Smooth muscle cell (in vitro differentiated cells): ENCODE data around the gene IMPA2. TPM values are rescaled to one million over a fixed set of nuclear protein-coding genes. Genes with fewer than 3 reads are reported as not detected.
"Not testable (repeated sequence)": the region's sequence is repeated elsewhere in the genome, so short reads cannot be mapped to it uniquely, and the experiment has no call there.

ENCODE experiments used
- DNase-seq: peaks from one replicate; lab custom pipeline; 2025; ENCODE audit not compliant: unreplicated experiment; lab: John Stamatoyannopoulos, UW
- H2AFZ ChIP-seq: fragments of 200-600 bp; sonication (generic); 2 replicates; pipeline ENCODE4 v1.6.0; 2016; ENCODE audit warnings: antibody characterized with exemption, low read depth, mild to moderate bottlenecking
- H3F3A ChIP-seq: fragments of 200-600 bp; sonication (generic); 2 replicates; pipeline ENCODE4 v1.6.0; 2017; ENCODE audit warnings: antibody characterized with exemption, low read depth
- H3K27ac ChIP-seq: fragments of 200-600 bp; sonication (generic); 2 replicates; pipeline ENCODE4 v1.5.1; 2016; ENCODE audit warnings: low read depth, mild to moderate bottlenecking
- H3K27me3 ChIP-seq: fragments of 200-600 bp; sonication (generic); 2 replicates; pipeline ENCODE4 v1.6.1; 2016; ENCODE audit warnings: low read depth, mild to moderate bottlenecking
- H3K36me3 ChIP-seq: fragments of 200-600 bp; sonication (generic); 2 replicates; pipeline ENCODE4 v1.5.1; 2016; ENCODE audit warnings: low read depth
- H3K4me1 ChIP-seq: fragments of 200-600 bp; sonication (generic); 2 replicates; pipeline ENCODE4 v1.5.1; 2016; ENCODE audit warnings: low read depth
- H3K4me2 ChIP-seq: fragments of 200-600 bp; sonication (generic); 2 replicates; pipeline ENCODE4 v1.6.0; 2016; ENCODE audit warnings: mild to moderate bottlenecking
- H3K4me3 ChIP-seq: fragments of 200-600 bp; sonication (generic); 2 replicates; pipeline ENCODE4 v1.5.1; 2016; ENCODE audit warnings: mild to moderate bottlenecking
- H3K79me2 ChIP-seq: fragments of 200-600 bp; sonication (generic); 2 replicates; pipeline ENCODE4 v1.6.0; 2016; ENCODE audit warnings: low read depth, mild to moderate bottlenecking
- H3K9ac ChIP-seq: fragments of 200-600 bp; sonication (generic); 2 replicates; pipeline ENCODE4 v1.6.0; 2016; ENCODE audit warnings: low read depth
- H3K9me3 ChIP-seq: fragments of 200-600 bp; sonication (generic); replicated peaks from 2 replicates; pipeline ENCODE4 v1.5.1; 2016; ENCODE audit warnings: low read depth
- H4K20me1 ChIP-seq: fragments of 200-600 bp; sonication (generic); 2 replicates; pipeline ENCODE4 v1.6.0; 2016; ENCODE audit warnings: low read depth
- WGBS: methylation state at CpG from one replicate; pipeline ENCODE4 v1.1.7; 2016; ENCODE audit warnings: low lambda C conversion rate; 5-methylcytosine and 5-hydroxymethylcytosine counted together
- polyA plus RNA-seq: library from polyadenylated mRNA; unstranded; fragments of >200 nt; fragmentation: Nextera tagmentation; extraction: Ambion mirVana; gene quantifications from 2 replicates; pipeline ENCODE4 v1.2.1, GENCODE V29; 2016
- total RNA-seq: library from RNA; depleted of rRNA; stranded (reverse); fragments of >200 nt; gene quantifications from 2 replicates; pipeline ENCODE4 v1.2.3, GENCODE V29; 2014
- TF ChIP-seq, protein P1 (sequence below): fragments of 200-600 bp; sonication (generic); IDR thresholded peaks from 2 replicates; pipeline ENCODE4 v1.5.1; 2017; ENCODE audit warnings: borderline replicate concordance, mild to moderate bottlenecking, antibody characterized with exemption; ENCODE audit not compliant: insufficient read depth, poor library complexity, severe bottlenecking

The IMPA2 gene
- total and polyA plus RNA-seq, 2 experiments from 2014 or later = 9.9 to 17.8 TPM

DNA sequence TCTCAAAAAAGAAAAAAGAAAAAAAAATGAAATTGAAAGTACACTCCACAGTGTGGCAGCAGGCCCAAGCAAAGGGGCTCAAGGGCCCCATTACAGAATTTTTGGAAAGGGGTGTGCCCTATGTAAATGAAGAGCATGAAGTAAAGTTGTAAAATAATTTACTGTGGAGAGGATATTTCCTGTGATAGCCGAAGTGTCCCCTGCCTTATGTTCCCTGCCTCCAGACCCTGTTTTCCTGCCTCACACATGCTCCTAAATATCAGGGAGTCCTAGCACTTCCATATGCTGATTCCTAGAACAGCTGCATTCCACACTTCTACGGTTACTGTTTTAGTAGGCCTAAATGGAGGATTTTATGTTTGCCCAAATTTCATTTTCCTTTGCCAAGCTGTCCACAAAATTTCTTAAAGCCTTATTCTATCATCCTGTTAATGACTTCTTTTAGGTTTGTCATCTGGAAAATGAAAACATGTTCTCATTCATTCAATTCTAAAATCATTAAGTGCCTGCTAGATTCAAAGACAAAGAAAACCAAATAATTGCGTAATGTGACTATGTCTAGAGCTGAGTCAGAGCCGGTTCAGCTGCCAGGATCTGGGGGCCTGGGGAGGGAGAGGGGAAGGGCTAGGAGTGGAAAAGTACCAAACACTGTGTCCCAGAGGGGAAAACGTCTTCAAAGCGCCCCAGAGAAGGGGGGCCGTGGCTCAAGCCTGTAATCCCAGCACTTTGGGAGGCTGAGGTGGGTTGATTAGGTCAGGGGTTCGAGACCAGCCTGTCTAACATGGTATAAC, 25.9 kb upstream of the IMPA2 start:
- peak overlapping the region; percentile 15 for H2AFZ ChIP-seq
- peak overlapping the region; percentile 85 for H3K9ac ChIP-seq
- peak; percentile 20 for DNase-seq
- no peaks in the 10 kb centered on the region for H3K36me3 ChIP-seq
- H3K27me3 ChIP-seq = no peaks in the 10 kb centered on the region
- no peak overlapping the region for H3K4me3 ChIP-seq
- H3K79me2 ChIP-seq = no peaks in the 10 kb centered on the region
- 11% methylated on average over 8 of the region's 8 CpGs for WGBS
- no peaks in the 10 kb centered on the region for H3K9me3 ChIP-seq
- peak overlapping the region; percentile 98 for H3K27ac ChIP-seq
- TF ChIP-seq, protein P1, sequence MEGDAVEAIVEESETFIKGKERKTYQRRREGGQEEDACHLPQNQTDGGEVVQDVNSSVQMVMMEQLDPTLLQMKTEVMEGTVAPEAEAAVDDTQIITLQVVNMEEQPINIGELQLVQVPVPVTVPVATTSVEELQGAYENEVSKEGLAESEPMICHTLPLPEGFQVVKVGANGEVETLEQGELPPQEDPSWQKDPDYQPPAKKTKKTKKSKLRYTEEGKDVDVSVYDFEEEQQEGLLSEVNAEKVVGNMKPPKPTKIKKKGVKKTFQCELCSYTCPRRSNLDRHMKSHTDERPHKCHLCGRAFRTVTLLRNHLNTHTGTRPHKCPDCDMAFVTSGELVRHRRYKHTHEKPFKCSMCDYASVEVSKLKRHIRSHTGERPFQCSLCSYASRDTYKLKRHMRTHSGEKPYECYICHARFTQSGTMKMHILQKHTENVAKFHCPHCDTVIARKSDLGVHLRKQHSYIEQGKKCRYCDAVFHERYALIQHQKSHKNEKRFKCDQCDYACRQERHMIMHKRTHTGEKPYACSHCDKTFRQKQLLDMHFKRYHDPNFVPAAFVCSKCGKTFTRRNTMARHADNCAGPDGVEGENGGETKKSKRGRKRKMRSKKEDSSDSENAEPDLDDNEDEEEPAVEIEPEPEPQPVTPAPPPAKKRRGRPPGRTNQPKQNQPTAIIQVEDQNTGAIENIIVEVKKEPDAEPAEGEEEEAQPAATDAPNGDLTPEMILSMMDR = no peak
- peaks cover 44% of the 10 kb centered on the region for H3F3A ChIP-seq
- no peaks in the 10 kb centered on the region for H4K20me1 ChIP-seq
- H3K4me1 ChIP-seq = peaks cover 9% of the 10 kb centered on the region
- peak overlapping the region; percentile 27 for H3K4me2 ChIP-seq

DNA sequence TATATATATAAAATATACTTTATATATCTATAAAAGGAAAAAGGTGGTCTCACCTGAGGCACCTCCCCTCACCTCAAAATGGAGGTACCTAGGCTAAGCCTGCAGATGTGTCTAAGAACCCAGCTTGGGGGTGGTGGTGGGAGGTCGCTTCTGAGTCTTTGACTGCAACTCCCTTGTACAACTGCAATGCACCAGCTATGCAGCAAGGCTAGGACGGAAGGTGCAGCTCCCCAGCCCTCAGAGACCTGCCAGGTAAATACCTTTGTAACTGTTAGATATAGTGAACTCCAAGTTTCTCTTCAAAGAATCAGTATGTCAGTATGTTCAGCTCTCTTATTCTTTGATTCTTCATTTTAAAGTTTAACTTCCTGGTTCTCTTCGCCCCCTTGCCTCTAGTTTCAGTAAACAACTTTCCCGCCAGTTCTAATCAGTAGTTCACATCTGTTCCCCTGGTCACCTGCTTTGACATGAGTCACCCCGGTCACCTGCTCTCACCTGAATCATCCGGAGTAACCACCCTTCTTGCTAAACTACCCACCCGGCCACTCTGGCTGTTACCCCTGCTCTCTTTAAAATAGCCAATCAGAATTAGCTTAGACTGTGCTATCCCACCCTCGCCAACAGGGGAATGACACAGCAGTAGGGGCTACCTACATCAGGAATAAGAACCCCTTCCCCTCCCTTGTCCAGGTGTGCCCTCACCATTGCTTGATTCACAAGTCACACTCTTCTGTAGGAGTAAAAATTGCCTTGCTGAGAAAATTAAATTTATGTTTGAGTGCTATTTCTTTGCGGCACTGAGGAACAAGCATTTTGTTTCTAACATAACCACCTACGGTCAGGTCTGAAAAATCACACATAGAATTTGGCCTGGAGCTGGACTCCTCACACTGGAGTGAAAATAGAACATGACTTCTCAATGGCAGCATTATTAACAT, 24.7 kb upstream of the IMPA2 start:
- Histone ChIP-seq H3F3A (peaks cover 40% of the 10 kb centered on the region), H3K4me1 (peaks cover 9% of the 10 kb centered on the region), H3K27me3 (no peaks in the 10 kb centered on the region), H2AFZ (peak overlapping the region; percentile 75), H3K27ac (peak overlapping the region; percentile 98), H3K36me3 (no peaks in the 10 kb centered on the region), H3K9me3 (no peaks in the 10 kb centered on the region), H3K4me3 (no peak overlapping the region), H4K20me1 (no peaks in the 10 kb centered on the region), H3K9ac (peak overlapping the region; percentile 56), H3K79me2 (no peaks in the 10 kb centered on the region), H3K4me2 (no peak overlapping the region)
- 71% methylated on average over 10 of the region's 10 CpGs for WGBS
- DNase-seq = no peak
- TF ChIP-seq, protein P1 = no peak

GRCh38 chr18:11957636-11958035, 23.7 kb upstream of the IMPA2 start:
- WGBS = 75% methylated on average over 2 of the region's 2 CpGs
- Histone ChIP-seq H3K9me3 (no peaks in the 10 kb centered on the region), H2AFZ (peak overlapping the region; percentile 79), H3K27ac (peak overlapping the region; percentile 98), H3K4me2 (no peak overlapping the region), H3K4me3 (no peak overlapping the region), H3K27me3 (no peaks in the 10 kb centered on the region), H4K20me1 (no peaks in the 10 kb centered on the region), H3K4me1 (peaks cover 15% of the 10 kb centered on the region), H3F3A (peaks cover 37% of the 10 kb centered on the region), H3K79me2 (no peaks in the 10 kb centered on the region), H3K36me3 (no peaks in the 10 kb centered on the region), H3K9ac (no peak overlapping the region)
- TF ChIP-seq, protein P1 = no peak
- DNase-seq = no peak

DNA sequence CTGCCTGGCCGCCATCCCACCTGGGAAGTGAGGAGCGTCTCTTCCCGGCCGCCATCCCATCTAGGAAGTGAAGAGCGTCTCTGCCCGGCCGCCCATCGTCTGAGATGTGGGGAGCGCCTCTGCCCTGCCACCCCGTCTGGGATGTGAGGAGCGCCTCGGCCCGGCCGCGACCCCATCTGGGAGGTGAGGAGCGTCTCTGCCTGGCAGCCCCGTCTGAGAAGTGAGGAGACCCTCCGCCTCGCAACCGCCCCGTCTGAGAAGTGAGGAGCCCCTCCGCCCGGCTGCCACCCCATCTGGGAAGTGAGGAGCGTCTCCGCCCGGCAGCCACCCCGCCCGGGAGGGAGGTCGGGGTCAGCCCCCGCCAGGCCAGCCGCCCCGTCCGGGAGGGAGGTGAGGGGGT, 21.7 kb upstream of the IMPA2 start:
- 97% methylated on average over 22 of the region's 33 CpGs for WGBS
- H4K20me1 ChIP-seq, H3K4me2 ChIP-seq, H3K36me3 ChIP-seq, H3K9ac ChIP-seq, H2AFZ ChIP-seq, H3K9me3 ChIP-seq, H3K27me3 ChIP-seq, DNase-seq, H3K79me2 ChIP-seq, H3K27ac ChIP-seq, H3K4me3 ChIP-seq: not testable (repeated sequence)
- H3K4me1 ChIP-seq = peaks cover 16% of the 10 kb centered on the region
- H3F3A ChIP-seq = peaks cover 25% of the 10 kb centered on the region
